Fibroblast of upper back skin (primary cell): ENCODE measurements around the gene AFTPH.
A peak's percentile ranks its signal among the peaks of the same experiment; 100 is the strongest.

Experiments used
- DNase-seq: peaks from one replicate; pipeline ENCODE4 v3.0.0-alpha.2; 2013

The AFTPH gene

DNA sequence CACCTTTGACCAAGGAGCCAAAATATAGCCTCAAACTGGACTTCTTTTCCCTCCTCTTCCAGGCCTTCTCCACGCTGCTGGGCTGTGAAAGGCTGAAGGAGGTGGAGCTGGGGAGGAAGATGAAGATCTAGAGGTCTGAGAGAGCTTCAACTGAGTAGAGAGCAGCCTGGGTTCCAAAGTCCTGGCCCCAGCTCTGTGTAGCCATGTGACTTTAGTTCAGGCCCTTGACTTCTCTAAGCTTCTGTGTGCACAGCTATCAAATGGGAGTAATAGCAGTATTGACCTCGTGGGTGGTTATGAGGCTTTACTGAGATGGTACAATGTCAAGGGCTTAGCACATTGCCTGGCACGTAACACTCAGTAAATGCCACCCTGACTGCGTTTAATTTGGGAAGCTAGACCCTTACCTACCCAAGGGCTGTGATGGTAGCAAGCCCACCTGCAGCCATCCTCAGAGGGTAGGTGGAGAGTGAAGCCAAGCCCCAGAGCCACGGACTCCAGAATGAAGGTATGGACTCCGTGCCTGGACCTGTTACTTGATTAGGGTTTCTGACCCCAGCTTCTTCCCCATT is 91.2 kb downstream of the AFTPH start:
- DNase-seq: no peak

DNA sequence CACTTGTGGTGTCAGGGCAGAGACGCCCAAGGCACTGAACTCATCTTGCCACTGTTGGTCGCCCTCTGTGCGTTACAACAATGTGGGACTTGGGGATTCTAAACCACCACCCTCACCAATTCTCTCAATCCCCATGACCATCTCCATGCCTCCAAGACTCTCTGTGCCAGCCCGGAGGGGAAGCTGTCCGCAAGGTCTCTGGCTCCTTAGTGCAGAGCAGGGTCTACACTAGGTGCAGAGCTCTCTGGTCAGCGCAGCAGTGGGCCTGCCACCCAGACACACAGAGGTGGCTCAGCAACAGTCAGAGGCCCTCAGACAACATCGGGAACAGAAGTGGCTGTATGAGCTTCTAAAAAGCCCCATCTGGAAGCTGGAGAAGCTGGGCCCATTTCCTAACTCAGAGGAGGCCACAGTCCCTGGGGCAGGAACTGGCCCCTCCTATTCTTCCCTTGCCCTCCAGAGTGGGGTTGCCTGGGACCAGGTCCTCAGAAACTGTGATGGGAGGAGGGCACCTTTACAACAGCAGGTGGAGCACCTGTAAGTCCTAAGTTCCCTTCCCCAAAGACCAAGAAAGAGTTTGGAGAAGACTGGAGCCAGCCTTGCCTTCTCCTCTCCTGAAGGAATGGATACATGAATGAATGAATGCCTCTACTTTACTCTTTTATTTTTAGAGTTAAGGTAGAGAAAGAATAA is 91.9 kb downstream of the AFTPH start:
- no peak for DNase-seq

DNA sequence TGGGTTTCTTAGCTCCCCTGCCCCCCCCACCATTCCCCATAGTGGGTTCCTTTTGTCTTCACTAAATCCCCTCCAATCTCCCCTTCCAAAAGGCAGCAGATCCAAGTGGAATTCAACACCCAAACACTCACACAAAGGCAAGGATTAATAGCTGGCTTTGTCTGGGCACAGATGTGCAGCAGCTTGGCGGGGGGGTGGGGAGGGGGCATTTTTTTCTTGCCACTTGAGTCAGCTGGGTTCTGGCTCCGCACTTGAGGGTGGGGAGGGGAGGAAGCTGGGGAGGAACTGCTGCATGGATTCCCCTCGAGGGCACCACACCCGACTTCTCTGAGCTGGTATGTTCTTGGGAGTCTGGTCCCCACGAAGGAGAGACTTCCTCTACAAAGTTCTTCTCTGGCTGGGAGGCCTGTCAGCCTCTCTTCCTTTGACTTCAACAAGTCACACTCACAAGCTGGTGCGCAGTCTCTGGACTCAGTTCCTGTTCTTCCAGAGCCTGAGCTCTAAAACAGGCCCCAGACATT is 93.6 kb downstream of the AFTPH start:
- no peak for DNase-seq

DNA sequence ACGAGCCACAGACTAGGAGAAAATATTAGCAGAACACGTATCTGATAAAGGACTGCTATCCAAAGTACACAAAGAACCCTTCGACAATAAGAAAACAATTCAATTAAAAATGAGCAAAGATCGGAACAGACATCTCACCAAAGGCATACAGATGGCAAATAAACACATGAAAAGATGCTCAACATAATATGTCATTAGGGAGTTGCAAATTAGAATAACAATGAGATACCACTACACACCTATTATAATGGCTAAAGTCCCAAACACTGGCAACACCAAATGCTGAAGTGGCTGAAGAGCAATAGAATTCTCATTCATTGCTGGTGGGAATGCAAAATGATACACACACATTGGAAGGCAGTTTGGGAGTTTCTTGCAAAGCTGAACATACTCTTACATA is 96.5 kb downstream of the AFTPH start:
- no peak for DNase-seq

DNA sequence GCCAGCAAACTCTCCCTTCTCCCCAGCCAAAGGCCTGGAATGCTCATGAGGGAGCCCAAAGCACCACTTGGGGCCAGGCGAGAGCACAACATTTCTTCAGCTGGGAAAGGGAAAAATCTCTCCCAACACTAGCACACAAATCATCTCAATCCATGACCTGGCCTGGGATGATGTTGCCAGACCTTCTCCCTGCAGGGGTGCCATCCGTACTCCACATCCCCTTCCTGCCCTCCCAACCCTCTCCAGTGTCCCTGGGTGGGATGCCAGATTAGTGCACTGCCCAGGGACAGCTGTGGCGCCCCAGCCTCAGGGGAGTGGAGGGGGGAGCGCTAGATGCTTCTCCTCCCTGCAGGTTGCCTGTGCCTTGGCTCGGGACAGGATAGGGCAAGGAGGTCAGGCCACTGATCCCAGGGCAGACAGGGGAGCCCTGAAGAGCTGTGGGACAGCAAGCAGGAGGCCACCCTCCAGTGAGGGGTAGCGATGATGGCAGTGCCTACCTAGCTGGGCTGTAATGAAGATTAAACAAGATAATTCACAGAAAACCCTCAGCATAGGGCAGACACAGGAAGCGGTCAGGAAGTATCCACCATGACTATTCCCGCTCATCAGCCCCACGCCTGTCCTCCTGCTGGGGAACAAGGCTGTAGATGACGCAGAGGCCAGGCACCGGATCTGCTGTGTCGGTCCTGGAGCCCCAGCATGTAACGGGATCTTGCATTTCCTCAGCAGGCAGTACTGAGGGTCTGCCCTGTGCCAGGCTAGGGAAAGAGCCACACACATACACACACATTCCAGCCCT is 98.5 kb downstream of the AFTPH start:
- peak; percentile 50 for DNase-seq

DNA sequence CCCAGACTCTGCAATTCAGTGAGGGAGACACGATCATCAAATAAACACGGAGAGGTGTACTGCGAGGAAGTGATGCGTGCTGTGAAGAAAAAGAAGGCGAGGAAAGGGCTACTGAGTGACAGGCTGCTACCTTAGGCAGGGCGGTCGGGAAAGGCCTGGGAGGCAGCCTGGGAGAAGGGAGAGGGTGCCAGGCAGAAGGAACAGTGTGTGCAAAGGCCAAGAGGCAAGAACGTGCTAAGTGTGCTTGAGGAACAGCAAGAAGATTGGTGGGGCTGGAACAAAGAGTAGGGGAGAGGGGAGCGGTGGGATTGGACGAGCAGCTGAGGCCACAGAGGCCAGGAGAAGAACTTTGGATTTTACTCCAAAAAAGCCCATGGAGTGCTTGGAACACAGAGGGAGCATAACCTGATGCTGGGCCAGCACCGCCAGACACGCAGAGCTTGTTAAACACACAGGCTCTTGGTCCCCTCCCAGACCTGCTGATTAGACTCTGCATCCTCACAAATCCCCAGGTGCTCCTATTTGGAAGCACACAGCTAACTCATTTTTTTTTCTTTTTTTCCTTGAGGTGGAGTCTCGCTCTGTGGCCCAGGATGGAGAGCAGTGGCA is 99.2 kb downstream of the AFTPH start:
- no peak for DNase-seq

DNA sequence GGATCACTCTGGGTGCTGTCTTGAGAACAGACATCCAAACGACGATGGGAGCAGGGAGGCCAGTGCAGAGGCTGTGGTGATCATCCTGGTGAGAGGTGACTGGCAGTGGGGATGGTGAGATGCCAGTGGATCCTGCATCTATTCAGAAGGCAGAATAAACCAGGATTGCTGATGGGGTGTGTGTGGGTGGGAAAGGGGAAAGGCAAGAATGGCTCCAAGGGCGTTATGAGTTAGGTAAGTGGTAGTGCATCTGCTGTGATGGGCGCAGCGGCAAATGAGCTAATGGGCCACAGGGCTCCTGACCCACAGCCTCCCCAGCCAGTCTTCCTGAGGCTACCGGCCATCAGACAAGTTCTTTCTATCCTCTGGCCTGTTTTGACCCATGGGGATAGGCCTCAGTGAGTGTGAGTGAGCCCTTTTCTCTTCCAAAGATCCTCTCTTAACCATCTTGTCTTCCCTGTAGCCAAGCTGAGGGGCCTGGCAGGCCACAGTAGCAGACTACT is 100.0 kb downstream of the AFTPH start:
- no peak for DNase-seq

DNA sequence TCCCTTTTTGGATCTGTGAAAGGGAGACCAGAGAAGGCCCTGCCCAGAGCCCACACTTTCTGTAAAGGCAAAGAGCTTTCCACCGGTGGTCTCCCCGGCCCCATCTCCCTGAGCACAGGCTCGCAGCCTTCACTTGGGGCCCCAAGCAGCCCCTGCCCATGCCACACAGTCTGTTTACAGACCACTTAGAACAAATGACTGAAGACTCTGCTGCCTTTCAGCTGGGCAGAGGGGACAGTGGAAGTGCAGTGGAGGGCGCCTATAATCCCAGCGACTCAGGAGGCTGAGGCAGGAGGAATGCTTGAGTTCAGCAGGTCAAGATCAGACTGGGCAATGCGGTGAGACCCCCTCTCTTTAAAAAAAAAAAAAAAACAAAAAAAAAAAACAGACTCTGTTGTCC is 100.7 kb downstream of the AFTPH start:
- DNase-seq: no peak

DNA sequence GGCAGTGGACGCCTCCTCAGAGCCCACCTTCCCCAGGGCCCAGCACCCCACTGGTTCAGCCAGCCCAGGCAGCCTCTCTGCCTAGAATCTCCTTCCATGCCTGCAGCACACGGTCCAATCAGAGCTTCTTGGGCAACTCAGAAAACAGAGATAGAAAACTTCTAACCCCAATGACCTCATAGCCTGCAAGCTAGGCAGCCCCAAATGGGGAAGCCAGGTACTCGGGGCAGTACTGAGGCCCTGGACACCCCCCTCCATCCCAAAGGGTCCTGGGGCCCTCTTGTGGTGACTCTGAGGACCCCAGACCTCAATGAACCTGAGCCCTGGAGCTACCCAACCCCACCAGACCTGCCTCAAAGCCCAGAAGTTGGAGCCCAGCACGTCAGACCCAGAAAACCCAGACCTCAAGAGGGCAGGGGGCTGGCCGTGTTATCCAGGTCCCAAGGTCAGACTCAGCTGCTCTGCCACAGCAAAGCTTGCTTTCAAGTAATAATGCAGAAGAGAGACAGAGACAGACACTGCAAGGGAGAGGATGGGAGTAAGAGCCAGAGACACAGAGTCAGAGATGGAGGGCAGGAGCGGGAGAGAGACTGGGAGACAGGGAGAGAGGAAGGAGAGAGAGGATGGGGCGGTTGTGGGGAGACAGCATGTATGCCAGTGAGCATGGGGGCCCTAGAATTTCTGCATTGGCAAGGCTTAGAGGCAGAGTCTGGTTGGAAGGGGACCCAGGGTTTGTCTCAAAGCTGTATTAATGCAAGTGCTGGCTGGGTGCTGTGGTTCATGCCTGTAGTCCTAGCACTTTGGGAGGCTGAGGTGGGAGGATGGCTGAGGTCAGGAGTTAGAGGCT is 101.4 kb downstream of the AFTPH start:
- DNase-seq: no peak

DNA sequence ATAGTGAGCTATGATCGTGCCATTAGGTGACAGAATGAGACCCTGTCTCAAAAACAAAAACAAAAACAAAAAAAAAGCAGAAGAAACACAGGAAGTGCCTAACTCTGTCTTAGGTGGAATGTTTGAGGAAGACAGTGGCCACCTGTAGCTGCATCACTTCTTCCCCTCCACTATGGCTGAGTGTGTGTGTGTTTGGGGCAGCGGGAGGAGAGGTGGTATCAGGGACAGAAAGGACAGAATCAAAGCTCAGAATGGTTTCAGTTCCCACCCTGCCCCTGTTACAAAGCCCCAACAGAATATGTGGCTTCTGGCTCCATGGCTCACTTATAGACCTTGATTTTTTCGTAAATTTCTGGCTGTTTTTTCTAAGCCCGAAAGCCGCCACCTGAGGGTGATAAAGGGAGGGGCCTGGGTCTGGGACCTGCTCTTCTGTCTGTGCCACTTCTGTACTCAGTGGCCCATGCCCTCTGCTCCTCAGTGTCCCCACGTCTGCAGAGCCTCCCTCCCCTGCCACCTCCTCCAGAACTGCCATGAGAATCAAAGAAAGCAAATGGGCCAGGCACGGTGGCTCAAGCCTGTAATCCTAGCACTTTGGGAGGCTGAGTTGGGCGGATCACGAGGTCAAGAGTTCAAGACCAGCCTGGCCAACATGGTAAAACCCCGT is 102.2 kb downstream of the AFTPH start:
- DNase-seq: no peak

DNA sequence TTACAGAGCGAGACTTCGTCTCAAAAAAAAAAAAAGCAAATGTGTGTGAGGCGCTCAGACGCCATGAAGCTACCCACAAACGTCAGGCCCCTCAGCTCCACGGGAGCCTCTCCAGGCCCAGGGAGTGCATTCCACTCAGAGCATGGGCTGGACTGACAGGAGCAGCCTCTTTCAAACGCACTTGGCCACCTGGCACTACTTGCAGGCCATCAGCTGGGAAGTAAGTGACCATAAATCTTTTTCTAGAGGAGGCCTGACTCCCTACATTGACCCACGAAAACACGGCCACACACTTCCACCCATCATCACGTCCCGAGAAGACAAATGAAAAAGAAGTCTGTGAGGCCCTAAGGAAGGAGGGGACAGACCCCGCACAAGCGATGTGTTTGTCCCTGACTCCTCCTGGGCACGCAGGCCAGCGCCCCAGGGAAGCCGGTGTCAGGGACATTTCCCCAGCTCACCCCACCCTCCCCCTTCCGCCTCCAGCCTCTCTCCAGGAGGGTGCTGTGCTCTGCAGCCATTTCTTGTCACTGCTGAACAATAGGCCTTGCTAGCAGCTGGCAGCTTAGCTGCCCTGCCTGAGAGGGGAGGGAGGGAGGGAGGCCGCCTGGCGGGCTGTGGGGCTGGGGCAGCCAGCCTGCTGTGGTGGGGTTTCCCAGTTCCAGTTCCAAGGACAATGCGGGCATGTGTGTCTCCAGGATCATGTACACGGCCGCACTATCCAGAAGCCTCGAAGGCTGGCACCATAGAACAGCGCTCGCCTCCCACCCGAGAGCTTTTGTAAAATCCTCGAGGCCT is 103.0 kb downstream of the AFTPH start:
- peak; percentile 37 for DNase-seq

DNA sequence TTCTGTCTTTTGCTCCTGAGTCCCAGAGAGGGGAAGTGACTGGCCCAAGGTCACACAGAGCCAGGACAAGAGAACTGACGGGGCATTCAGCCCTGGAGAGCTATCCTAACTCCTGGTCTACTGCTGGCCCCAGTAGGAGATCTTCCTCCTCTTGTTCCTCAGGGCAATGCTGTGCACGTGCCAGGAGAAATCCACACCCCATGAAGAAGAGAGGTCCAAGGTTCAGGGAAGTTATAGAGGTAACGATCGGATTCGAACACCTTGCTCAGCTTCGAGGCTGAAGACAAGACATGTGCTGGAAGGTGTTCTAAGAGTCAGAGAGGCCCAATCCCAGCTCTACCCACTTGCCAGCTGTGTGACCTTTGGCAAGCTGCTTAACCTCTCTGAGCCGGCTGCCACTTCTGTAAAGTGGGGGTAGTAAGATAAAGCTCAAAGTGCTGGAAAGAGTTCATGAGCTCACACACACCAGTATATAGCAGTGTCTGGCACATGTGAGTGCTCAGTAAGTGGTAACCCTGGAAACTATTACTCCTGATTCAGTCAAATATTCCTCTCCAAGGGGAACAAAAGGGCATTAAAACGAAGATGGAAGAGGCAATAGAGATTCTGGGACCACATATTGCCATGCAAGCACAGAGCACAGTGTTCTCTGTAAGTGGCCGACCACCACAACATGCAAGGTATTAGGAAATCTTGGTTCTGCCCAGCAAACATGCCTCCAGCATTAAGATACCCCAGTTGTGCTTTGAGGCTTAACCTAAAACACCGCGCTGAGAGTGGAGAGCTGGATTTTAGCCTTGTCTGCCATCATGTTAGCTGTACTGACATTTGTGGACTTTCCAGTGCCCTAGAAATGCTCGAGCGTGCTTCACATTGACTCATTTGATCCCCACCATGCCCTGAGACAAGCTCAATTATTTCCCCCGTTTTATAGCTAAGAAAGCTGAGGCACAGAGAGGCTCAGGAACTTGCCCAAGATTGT is 104.0 kb downstream of the AFTPH start:
- DNase-seq: no peak

DNA sequence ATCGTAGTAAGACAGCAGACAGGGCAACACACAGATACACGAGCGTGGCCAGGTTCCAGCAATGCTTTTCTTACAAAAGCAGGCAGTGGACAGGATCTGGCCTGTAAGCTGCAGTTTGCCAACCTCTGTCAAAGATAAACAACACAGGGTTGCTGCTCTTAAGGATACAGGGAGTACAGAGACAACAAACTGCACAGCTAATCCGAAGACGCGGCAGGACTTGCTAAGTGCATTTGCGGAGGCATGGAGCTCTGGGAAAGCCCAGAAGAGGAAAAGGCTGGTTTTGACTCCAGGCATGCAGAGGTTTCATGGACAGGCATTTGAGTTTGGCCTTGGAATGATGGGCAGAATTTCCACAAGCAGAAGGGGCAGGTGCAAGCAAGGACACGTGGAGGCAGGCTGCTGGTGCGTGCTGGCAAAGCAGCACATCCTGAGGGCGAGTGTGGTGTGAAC is 105.2 kb downstream of the AFTPH start:
- no peak for DNase-seq

DNA sequence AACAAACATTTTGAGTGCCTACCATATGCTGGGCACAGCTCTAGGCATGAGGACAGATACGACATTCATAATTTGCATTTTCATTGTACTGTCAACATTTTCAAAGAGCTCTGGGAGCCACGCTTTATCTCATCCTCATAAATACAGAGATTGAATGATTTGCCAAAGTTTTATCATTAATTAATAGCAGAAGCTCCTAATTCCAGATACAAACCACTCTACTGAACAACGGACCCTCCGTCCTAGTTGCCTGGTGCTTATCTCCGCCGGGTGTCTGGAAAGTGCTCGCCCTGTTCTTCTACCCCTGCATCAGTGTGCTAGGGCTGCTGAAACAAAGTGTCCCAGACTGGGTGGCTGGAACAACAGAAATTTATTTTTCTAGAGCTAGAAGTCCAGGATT is 105.7 kb downstream of the AFTPH start:
- no peak for DNase-seq

DNA sequence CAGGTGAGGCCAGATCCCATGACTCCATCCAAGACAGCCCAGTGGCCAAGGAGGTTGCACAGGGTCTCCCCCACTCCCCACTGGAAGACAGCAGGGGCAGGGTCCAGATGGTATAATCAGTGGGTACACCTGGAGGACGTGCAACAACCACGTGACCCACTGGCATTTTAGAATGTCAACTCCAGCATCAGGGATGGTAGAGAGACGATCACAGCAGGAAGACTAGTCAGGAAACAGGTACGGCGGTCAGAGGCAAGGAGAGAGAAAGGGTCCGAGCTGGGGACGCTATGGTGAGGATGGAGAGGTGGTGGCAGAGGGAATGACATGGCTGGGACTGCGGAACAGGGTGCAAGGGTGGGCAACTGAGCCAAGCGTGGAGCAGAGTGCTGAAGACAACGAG is 106.6 kb downstream of the AFTPH start:
- DNase-seq: no peak

DNA sequence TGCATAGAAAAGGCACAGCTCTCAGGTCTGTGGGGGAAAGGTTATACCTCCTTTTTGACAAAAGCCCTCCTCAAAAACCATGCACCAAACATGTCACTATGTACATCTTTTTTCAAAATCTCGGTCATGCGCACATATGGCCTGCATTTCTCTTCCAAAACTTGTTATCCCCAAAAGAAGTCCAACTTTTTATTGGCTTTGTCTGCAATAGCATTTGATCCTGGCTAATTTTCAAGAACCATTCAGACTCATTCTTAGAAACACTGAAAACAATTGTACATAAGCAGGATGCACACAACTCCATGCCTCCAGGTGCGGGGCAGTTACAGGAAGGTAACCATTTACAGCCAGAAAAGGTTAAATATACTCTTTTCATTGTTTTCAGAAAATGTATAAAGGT is 107.6 kb downstream of the AFTPH start:
- no peak for DNase-seq

DNA sequence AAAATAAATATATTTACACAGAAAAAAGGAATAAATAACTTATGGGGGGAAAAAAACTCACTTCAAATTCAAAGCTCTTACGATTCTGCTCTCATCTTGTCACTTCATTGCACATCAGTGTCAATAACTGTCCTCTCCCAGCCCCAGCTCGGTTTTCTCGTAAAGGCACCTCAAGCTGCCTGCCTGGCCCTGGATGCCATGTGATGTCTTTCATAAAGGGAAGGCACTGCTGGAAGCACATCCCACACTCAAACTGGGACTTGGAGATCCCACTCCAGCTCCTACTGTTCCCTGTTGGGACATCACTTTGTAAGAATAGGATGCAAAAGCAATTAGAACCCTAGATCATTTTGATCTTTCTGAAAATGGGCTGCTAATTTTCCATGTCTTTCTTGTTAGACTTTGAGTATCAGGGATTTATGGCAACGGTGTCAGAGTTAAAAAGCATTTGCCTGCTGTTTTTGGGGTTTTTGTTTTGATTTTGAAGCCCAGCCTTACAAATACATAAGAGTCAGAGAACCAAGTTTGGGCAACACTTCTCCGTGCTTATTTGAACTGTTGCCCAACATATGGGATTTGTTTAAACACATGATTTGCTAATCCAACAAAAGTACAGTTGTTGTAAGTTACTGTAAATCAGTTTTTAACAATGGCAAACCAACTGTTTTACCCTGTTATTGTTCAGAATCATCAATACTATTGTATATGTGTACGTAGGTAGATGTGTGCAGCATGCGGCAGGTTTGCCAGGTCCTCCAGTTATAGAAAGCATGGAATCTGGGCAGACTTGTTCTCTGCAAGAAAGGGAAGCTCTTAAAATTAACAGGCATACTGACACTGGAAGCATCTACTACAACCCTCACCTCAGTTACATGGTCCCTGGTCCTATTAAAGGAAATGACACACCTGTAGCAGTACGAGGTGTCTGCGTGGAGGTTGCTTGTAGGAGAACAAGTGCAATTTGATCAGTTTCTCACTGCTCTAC is 109.0 kb downstream of the AFTPH start:
- peak; percentile 67 for DNase-seq
